Measurements from ENCODE around the gene UBE2V1.

DNA sequence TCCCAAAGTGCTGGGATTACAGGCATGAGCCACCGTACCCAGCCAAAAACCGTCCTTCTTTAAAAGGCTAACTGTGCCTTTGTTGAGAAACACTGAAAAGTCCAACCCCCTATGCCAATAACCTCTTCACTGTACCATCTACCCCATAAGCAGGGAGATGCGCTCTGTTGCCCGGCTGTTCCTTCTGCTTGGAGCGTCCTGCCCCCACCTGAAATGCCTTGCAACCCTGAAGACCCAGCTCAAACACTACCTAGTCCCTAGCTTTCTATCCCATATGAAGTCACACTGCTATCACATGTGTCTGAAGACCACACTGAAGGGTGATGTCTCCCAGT lies 27.8 kb downstream of the UBE2V1 start:
- TF ChIP-seq CTCF (IDR thresholded peaks at IDR 0.05) (no peak), EP300 (IDR thresholded peaks at IDR 0.05) (no peak), POLR2A (IDR thresholded peaks at IDR 0.05) (no peak)
